ENCODE results near the gene DLX3.

DLX3 gene

DNA sequence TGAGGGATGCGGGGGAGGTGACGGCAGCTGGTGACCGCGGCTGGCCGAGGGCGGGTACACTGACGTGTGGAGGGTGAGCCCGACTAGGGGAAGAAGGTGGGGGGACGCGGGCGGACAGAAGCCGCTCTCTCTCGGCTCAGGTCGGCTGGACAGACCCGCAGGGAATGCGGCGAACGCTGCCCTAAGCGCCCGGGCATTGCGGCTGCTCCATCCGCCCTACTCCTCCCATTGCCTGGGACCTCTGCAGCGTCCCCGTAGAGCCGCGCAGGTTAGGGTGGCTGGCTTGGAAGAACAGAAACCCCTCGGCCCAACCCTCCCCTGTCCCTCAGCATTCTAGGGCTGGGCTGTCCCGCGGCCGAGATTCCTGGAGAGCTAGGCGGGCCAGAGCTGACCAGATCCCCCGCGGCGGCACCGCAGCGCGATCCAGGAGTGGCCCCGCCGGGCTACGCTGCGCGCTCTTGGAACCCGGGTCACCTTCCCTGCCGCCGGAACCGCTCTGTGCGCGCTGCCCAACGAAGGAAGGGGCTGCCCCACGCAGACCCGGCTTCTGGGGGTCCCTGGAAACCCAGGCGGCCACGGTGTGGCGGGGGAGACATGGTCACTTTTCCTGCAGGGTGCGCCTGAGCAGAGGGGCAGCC lies 23.1 kb downstream of the DLX3 start:
- no peak for DNase-seq

DNA sequence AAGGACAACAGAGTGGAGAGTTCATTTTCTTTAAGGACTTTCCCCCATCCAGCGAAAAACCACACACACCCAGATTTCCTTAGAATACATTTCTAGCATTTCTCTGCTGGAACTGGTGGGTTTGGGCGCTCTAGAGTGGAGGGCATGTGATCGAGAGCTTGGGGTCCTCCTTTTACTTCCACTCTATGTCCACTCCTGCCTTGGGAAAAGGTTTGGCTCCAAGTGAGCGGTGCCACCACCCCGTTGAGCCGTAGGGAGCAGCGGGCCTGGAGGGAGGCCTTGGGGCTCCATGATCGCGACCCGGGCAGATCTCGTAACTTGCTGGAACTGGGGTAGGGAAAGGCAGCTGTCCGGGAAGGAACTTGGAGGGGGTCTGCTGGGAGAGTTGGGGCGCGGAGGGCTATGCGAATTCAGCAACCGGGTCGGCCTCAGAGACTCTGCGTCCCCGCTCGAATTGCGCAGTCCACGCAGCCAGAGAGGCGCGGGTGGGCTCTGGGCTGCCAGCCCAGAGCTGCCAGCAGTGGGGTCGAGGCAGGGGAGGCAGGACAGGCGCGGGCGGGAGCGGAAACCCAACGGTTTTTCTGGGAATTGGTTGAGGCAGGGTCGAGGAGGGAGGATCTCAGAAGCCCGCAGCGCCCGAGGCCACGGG lies 23.7 kb downstream of the DLX3 start:
- no peak for DNase-seq

- no peak for DNase-seq
Observed at GRCh38 chr17:49970498-49970897, 24.5 kb downstream of the DLX3 start.

- DNase-seq: no peak
Observed at GRCh38 chr17:49969795-49970389, 25.1 kb downstream of the DLX3 start.

DNA sequence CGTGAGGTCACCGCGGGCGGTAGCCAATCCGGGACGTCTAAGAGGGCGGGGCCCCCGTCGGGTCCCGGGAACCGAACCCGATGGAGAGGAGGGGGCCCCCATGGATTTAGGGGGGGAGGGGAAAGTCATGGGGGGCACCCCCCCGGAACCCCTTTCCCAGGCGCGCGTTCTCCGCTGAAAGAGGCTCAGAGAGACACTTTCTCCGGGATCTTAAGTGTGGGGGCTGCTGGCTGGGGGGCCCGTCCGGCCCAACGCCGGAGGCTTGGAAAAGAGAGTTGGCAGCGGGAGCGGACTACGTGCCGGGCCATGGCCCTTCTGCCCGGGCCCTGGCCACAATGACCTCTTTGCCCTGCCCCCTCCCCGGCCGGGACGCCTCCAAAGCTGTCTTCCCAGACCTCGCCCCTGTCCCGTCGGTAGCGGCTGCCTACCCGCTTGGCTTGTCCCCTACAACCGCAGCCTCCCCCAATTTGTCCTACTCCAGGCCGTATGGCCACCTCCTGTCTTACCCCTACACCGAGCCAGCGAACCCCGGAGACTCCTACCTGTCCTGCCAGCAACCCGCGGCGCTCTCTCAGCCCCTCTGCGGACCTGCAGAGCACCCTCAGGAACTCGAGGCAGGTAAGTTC lies 25.8 kb downstream of the DLX3 start, which contains the start of gene DLX4:
Gene DLX4, plus strand, starts transcription at position 57 of the 626 bp plus-strand sequence. Its CDS starts 279 bp downstream, at position 336.
- DNase-seq: peak in 1 of 5 experiments; percentile 51

- peak; percentile 24 to 81 (median 58) for DNase-seq
Observed at GRCh38 chr17:49968405-49969133, 26.5 kb downstream of the DLX3 start.

GRCh38 chr17:49967621-49968404 lies 27.2 kb downstream of the DLX3 start:
- no peak for DNase-seq

- no peak for DNase-seq
Observed at GRCh38 chr17:49967205-49967604, 27.8 kb downstream of the DLX3 start.

- DNase-seq: no peak
Observed at GRCh38 chr17:49966767-49967166, 28.3 kb downstream of the DLX3 start.

- no peak for DNase-seq
Observed at GRCh38 chr17:49965524-49965909, 29.5 kb downstream of the DLX3 start.

- DNase-seq: peak in 2 of 5 experiments; percentile 17 to 37
Observed at GRCh38 chr17:49964769-49965523, 30.1 kb downstream of the DLX3 start.

DNA sequence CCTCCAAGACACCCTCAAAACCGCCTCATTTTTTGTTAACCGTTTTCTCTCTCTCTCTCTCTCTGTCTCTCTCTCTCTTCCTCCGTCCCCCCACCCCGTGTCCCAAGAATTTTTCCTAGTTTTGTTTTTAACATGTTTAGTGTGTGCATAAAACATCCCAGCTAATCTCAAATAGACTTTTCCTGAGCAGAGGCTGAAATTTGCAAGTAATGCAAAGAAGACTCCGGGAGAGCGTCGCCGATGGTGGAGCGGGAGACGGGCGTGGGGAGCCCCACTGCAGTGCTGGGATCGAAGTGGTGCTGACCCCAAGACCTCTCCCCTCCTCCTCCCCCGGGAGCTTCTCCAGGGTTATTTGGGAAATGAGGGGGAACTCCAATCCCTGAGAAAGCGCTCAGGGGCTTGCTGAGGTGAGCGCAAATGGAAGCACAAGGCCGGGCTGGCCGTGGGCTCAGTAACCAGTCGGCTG lies 30.7 kb downstream of the DLX3 start:
- no peak for DNase-seq

DNA sequence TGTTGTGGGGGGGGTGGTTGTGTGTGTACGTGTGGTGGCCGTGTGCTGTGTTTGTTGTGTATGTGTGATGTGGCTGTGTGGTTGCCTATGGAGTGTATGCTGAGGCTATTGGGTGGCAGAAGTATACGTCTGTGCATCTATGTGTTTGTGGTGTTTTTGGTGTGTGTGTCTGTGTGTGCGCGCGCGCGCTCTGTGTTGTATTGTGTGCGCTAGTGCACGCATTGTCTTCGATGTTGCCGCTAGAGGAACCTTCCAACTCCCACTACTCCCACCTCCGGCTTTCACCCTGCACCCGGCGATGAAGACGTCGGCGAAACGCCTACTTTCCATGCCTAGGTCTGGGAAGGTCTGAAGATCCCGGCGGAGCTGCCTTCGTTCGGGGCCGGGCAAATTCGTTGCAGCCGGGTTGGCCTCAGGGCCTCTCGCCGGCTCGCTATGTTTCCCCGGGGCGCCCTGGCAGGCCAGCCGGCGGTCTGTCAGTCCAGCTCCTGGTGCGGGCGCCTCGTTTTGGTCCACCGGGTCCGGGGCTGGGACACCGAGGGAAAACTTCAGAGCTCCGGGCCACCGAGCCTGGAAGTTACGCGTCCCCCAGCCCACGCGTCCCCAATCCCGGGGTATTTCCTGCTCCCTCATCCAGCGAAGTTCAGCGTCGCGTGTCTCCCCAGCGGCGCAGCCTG lies 31.3 kb downstream of the DLX3 start:
- DNase-seq: peak in 1 of 5 experiments; percentile 22

GRCh38 chr17:49963309-49963625 lies 31.8 kb downstream of the DLX3 start:
- no peak for DNase-seq

DNA sequence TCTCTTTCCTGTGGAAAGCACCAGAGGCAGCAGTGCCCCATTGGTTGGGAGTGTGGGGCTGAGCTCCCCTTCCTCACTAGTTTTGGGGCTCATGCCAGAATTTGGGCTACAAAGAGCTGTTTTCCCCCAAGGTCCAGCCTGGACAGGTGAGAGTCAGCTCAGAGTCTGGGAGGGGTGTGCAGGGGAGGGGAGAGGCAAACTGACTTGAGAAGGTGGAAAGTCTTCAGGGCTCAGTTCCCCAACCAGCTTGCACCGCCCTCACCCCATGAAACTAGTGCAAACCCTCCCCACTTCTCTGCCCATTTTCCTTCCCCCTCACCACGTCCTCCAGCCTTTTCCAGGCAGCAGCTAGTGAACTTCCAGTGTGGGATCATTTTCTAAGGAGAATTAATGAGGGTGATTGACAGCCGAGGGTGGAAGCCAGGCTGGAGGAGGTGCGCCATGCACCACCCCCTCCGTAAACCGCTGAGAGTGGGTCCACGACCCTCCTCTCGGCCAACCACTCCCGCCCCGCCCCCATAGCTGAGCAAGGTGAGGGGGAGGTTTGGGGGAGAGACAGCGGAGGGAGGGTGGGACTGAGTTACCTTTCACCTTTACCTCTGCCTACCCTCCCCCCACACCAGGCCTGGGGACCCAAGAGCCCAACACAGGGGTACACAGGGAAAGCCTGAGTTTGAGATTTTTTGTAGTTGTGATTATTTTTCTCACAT lies 32.3 kb downstream of the DLX3 start:
- no peak for DNase-seq

DNA sequence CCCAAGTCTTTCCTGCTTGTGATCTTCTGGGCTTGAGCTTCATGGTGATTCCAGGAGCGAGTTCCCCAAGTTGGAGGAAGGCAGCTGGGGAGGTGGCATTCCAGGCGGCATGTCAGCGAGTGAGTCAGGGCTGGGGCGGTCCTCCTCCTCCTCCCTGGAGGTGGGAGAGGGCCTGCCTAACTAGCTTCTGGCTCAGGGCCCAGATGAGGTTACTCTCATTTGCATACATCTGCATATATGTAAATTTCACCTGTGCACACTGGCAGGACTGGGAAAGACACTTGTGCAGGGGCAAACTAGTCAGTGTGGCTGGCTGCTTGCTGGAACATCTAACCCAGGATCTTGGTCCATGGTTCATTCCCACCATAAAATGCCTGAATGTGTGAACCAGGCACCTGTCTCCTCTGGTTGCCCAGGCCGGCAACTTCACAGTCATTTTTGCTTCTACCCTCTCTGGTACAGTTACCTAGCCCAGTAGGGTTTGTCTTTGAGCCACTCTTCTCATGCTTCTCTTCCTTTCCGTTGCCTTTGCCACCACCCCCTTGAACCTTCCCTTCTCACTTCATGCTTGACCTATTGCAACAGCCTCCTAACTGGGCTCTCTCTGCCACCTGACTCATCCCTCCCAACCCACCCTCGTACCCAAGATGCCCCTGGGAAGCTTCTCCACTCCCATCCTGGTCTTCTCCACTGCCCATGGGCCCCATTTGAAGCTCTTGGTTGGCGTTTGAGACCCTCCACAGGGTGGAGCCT lies 35.7 kb downstream of the DLX3 start:
- no peak for DNase-seq

GRCh38 chr17:49958723-49959122 lies 36.3 kb downstream of the DLX3 start:
- DNase-seq: no peak

DNA sequence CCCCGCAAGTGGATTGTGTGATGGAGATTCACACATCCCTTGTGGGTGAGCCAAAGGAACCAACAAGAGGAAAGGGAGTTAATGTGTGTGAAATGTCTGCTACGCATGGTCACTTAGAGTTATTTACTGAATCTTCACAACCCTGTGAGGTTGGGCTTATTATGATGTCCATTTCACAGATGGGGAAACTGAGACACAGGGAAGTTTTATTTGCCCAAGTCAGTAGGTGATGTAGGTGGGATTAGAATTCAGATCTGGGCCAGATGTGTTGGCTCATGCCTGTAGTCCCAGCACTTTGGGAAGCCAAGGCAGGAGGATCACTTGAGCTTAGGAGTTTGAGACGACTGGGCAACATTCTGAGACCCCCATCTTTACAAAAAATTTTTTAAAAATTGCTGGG lies 37.7 kb downstream of the DLX3 start:
- no peak for DNase-seq

DNA sequence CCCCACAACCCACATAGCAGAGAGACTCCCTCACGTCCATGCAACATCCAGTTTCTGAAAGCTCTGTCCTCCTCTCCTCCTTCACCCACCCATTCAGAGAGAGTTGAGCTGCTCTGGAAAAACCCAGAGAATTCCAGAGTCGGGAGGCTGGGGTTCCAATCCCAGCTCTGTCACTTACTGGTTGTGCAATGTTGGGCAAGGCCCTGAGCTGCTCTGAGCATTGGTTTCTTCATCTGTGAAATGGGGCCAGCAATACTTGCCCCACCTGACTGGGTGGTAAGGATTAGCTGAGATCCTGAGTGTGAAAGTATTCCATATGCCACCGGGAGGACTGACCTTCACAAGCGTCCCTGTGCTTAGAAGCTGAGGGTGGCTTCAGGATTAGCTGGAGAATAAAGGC lies 38.2 kb downstream of the DLX3 start:
- DNase-seq: no peak
